Measurements from ENCODE around the gene IGSF23. TPM values are rescaled to one million over a fixed set of nuclear protein-coding genes. Genes with fewer than 3 reads are reported as not detected.

IGSF23 gene
- total and polyA plus RNA-seq, 2 of the 13 experiments (the other 11 are each of a cell fraction or from before 2014, with no cell fraction given): 2.3 to 8.8 TPM

- TF ChIP-seq IKZF4 (CRISPR knock-in tag; IDR thresholded peaks at IDR 0.05; ENCODE audit: borderline replicate concordance, low read depth, not compliant biosample characterization) (no peak), SMC3 (IDR thresholded peaks at IDR 0.05; ENCODE audit: low read length) (peak; percentile 87), ZNF784 (CRISPR knock-in tag; IDR thresholded peaks at IDR 0.05; ENCODE audit: borderline replicate concordance) (no peak), NFE2L2 (IDR thresholded peaks at IDR 0.05; ENCODE audit: low read length) (no peak), RNF2 (conservative IDR thresholded peaks at IDR 0.05; ENCODE audit: low read depth) (no peak), ZNF263 (CRISPR knock-in tag; IDR thresholded peaks at IDR 0.05) (0 out of 2 replicates have a peak, but pooled peaks have one; percentile 14), AKAP8 (CRISPR knock-in tag; IDR thresholded peaks at IDR 0.05) (peak; percentile 37; the same call in 1 of the 2 replicates), ZNF547 (CRISPR knock-in tag; IDR thresholded peaks at IDR 0.05) (no peak), ZNF317 (CRISPR knock-in tag; IDR thresholded peaks at IDR 0.05) (no peak), TGIF2 (CRISPR knock-in tag; IDR thresholded peaks at IDR 0.05) (no peak), ZNF563 (CRISPR knock-in tag; IDR thresholded peaks at IDR 0.05) (no peak), ZNF264 (CRISPR knock-in tag; IDR thresholded peaks at IDR 0.05) (no peak), ZNF431 (CRISPR knock-in tag; IDR thresholded peaks at IDR 0.05; ENCODE audit: borderline replicate concordance, low read depth) (no peak), ZNF337 (CRISPR knock-in tag; IDR thresholded peaks at IDR 0.05; ENCODE audit: borderline replicate concordance, low read depth) (no peak), ELF3 (CRISPR knock-in tag; IDR thresholded peaks at IDR 0.05) (no peak), ZNF414 (CRISPR knock-in tag; IDR thresholded peaks at IDR 0.05) (no peak), ZNF772 (CRISPR knock-in tag; IDR thresholded peaks at IDR 0.05) (no peak)
- TF ChIP-seq, protein P1, sequence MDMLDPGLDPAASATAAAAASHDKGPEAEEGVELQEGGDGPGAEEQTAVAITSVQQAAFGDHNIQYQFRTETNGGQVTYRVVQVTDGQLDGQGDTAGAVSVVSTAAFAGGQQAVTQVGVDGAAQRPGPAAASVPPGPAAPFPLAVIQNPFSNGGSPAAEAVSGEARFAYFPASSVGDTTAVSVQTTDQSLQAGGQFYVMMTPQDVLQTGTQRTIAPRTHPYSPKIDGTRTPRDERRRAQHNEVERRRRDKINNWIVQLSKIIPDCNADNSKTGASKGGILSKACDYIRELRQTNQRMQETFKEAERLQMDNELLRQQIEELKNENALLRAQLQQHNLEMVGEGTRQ (IDR thresholded peaks at IDR 0.05; ENCODE audit: low read depth, low read length): peak; percentile 64; the same call in 1 of the 2 replicates
- TF ChIP-seq, protein P1 (CRISPR knock-in tag; IDR thresholded peaks at IDR 0.05; ENCODE audit: borderline replicate concordance): no peak; the same call in 1 of the 2 replicates
- TF ChIP-seq, protein P2, sequence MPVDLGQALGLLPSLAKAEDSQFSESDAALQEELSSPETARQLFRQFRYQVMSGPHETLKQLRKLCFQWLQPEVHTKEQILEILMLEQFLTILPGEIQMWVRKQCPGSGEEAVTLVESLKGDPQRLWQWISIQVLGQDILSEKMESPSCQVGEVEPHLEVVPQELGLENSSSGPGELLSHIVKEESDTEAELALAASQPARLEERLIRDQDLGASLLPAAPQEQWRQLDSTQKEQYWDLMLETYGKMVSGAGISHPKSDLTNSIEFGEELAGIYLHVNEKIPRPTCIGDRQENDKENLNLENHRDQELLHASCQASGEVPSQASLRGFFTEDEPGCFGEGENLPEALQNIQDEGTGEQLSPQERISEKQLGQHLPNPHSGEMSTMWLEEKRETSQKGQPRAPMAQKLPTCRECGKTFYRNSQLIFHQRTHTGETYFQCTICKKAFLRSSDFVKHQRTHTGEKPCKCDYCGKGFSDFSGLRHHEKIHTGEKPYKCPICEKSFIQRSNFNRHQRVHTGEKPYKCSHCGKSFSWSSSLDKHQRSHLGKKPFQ (CRISPR knock-in tag; IDR thresholded peaks at IDR 0.05; ENCODE audit: insufficient replicate concordance): no peak
- TF ChIP-seq, protein P3, sequence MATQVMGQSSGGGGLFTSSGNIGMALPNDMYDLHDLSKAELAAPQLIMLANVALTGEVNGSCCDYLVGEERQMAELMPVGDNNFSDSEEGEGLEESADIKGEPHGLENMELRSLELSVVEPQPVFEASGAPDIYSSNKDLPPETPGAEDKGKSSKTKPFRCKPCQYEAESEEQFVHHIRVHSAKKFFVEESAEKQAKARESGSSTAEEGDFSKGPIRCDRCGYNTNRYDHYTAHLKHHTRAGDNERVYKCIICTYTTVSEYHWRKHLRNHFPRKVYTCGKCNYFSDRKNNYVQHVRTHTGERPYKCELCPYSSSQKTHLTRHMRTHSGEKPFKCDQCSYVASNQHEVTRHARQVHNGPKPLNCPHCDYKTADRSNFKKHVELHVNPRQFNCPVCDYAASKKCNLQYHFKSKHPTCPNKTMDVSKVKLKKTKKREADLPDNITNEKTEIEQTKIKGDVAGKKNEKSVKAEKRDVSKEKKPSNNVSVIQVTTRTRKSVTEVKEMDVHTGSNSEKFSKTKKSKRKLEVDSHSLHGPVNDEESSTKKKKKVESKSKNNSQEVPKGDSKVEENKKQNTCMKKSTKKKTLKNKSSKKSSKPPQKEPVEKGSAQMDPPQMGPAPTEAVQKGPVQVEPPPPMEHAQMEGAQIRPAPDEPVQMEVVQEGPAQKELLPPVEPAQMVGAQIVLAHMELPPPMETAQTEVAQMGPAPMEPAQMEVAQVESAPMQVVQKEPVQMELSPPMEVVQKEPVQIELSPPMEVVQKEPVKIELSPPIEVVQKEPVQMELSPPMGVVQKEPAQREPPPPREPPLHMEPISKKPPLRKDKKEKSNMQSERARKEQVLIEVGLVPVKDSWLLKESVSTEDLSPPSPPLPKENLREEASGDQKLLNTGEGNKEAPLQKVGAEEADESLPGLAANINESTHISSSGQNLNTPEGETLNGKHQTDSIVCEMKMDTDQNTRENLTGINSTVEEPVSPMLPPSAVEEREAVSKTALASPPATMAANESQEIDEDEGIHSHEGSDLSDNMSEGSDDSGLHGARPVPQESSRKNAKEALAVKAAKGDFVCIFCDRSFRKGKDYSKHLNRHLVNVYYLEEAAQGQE (IDR thresholded peaks at IDR 0.05; ENCODE audit: borderline replicate concordance in 1 of 2, low read depth in 1 of 2, low read length in 2 of 2): no peak
Observed at GRCh38 chr19:44657211-44657921, 44.0 kb downstream of the IGSF23 start (continued).
